GM19239 (cell line): ENCODE measurements around the gene DAAM2.

Experiments
- DNase-seq: peaks from one replicate; pipeline ENCODE4 v3.0.0; 2011; ENCODE audit warnings: low spot score; ENCODE audit not compliant: insufficient read length
- FAIRE-seq: peaks from 2 replicates; lab custom pipeline; 2011; peaks lifted over from hg19 to GRCh38; lab: Jason Lieb, UNC

Gene DAAM2

GRCh38 chr6:39815356-39815755 lies 23.2 kb downstream of the DAAM2 start:
- FAIRE-seq (no peak), DNase-seq (no peak)

- DNase-seq (no peak), FAIRE-seq (no peak)
These were observed 24.6 kb downstream of the DAAM2 start for GRCh38 chr6:39816747-39817146.

- DNase-seq (no peak), FAIRE-seq (no peak)
These were observed 26.5 kb downstream of the DAAM2 start for GRCh38 chr6:39818695-39819094.

- DNase-seq: no peak
- FAIRE-seq: no peak
These were observed 27.1 kb downstream of the DAAM2 start for GRCh38 chr6:39819228-39819627.

- FAIRE-seq: no peak
- no peak for DNase-seq
These were observed 27.5 kb downstream of the DAAM2 start for GRCh38 chr6:39819676-39820075.

- no peak for FAIRE-seq
- DNase-seq: no peak
These were observed 28.4 kb downstream of the DAAM2 start for GRCh38 chr6:39820553-39820952.

GRCh38 chr6:39821046-39821740 lies 29.0 kb downstream of the DAAM2 start:
- no peak for FAIRE-seq
- no peak for DNase-seq

- no peak for DNase-seq
- FAIRE-seq: no peak
These were observed 29.8 kb downstream of the DAAM2 start for GRCh38 chr6:39821742-39822532.

GRCh38 chr6:39822846-39823815 lies 31.0 kb downstream of the DAAM2 start:
- DNase-seq (no peak), FAIRE-seq (no peak)

- FAIRE-seq: no peak
- no peak for DNase-seq
These were observed 32.1 kb downstream of the DAAM2 start for GRCh38 chr6:39824030-39824926.

GRCh38 chr6:39829331-39829730 lies 37.2 kb downstream of the DAAM2 start:
- FAIRE-seq (no peak), DNase-seq (no peak)

- DNase-seq: no peak
- no peak for FAIRE-seq
These were observed 38.3 kb downstream of the DAAM2 start for GRCh38 chr6:39830444-39830843.

GRCh38 chr6:39831701-39832100 lies 39.5 kb downstream of the DAAM2 start:
- no peak for DNase-seq
- FAIRE-seq: no peak

GRCh38 chr6:39834278-39834677 lies 42.1 kb downstream of the DAAM2 start:
- FAIRE-seq: no peak

GRCh38 chr6:39834866-39835265 lies 42.7 kb downstream of the DAAM2 start:
- no peak for FAIRE-seq
- DNase-seq: no peak

More at GRCh38 chr6:39834278-39834677, 42.1 kb downstream of the DAAM2 start:
- DNase-seq: no peak

GRCh38 chr6:39835821-39836295 lies 43.7 kb downstream of the DAAM2 start:
- no peak for DNase-seq
- FAIRE-seq: no peak

- DNase-seq (no peak), FAIRE-seq (no peak)
These were observed 44.4 kb downstream of the DAAM2 start for GRCh38 chr6:39836606-39837005.

GRCh38 chr6:39839445-39839844 lies 47.3 kb downstream of the DAAM2 start:
- FAIRE-seq: no peak
- DNase-seq: no peak

GRCh38 chr6:39840781-39841180 lies 48.6 kb downstream of the DAAM2 start:
- no peak for DNase-seq
- FAIRE-seq: no peak
